GM12801 (cell line): ENCODE measurements around the gene ZNF860.

Experiments used
- CTCF ChIP-seq: IDR thresholded peaks from one replicate; pipeline ENCODE4 v1.5.1; 2011; ENCODE audit warnings: control low read depth; ENCODE audit not compliant: insufficient read length; ENCODE audit errors: extremely low read depth

ZNF860 gene

GRCh38 chr3:31980530-31981205 lies 882 bp upstream of the ZNF860 start:
- no peak for TF ChIP-seq CTCF

- TF ChIP-seq CTCF, result no peak
Measured at GRCh38 chr3:31984321-31984720, 2.8 kb downstream of the ZNF860 start.

- TF ChIP-seq CTCF, result no peak
Measured at GRCh38 chr3:31985831-31986230, 4.3 kb downstream of the ZNF860 start.

GRCh38 chr3:31988271-31988670 lies 6.7 kb downstream of the ZNF860 start:
- no peak for TF ChIP-seq CTCF

GRCh38 chr3:31993843-31994242 lies 12.3 kb downstream of the ZNF860 start:
- TF ChIP-seq CTCF, result no peak

GRCh38 chr3:31996195-31996594 lies 14.6 kb downstream of the ZNF860 start:
- TF ChIP-seq CTCF, result no peak

- no peak for TF ChIP-seq CTCF
Measured at GRCh38 chr3:31997500-31997899, 15.9 kb downstream of the ZNF860 start.

- TF ChIP-seq CTCF, result no peak
Measured at GRCh38 chr3:31999907-32000439, 18.4 kb downstream of the ZNF860 start.
